Smooth muscle cell (in vitro differentiated cells): ENCODE data around the gene TENM3. TPM values are rescaled to one million over a fixed set of nuclear protein-coding genes. Genes with fewer than 3 reads are reported as not detected.

Source experiments
- DNase-seq: peaks from one replicate; lab custom pipeline; 2025; ENCODE audit not compliant: unreplicated experiment; lab: John Stamatoyannopoulos, UW
- H2AFZ ChIP-seq: fragments of 200-600 bp; sonication (generic); 2 replicates; pipeline ENCODE4 v1.6.0; 2016; ENCODE audit warnings: antibody characterized with exemption, low read depth, mild to moderate bottlenecking
- H3F3A ChIP-seq: fragments of 200-600 bp; sonication (generic); 2 replicates; pipeline ENCODE4 v1.6.0; 2017; ENCODE audit warnings: antibody characterized with exemption, low read depth
- H3K27ac ChIP-seq: fragments of 200-600 bp; sonication (generic); 2 replicates; pipeline ENCODE4 v1.5.1; 2016; ENCODE audit warnings: low read depth, mild to moderate bottlenecking
- H3K27me3 ChIP-seq: fragments of 200-600 bp; sonication (generic); 2 replicates; pipeline ENCODE4 v1.6.1; 2016; ENCODE audit warnings: low read depth, mild to moderate bottlenecking
- H3K36me3 ChIP-seq: fragments of 200-600 bp; sonication (generic); 2 replicates; pipeline ENCODE4 v1.5.1; 2016; ENCODE audit warnings: low read depth
- H3K4me1 ChIP-seq: fragments of 200-600 bp; sonication (generic); 2 replicates; pipeline ENCODE4 v1.5.1; 2016; ENCODE audit warnings: low read depth
- H3K4me2 ChIP-seq: fragments of 200-600 bp; sonication (generic); 2 replicates; pipeline ENCODE4 v1.6.0; 2016; ENCODE audit warnings: mild to moderate bottlenecking
- H3K4me3 ChIP-seq: fragments of 200-600 bp; sonication (generic); 2 replicates; pipeline ENCODE4 v1.5.1; 2016; ENCODE audit warnings: mild to moderate bottlenecking
- H3K79me2 ChIP-seq: fragments of 200-600 bp; sonication (generic); 2 replicates; pipeline ENCODE4 v1.6.0; 2016; ENCODE audit warnings: low read depth, mild to moderate bottlenecking
- H3K9ac ChIP-seq: fragments of 200-600 bp; sonication (generic); 2 replicates; pipeline ENCODE4 v1.6.0; 2016; ENCODE audit warnings: low read depth
- H3K9me3 ChIP-seq: fragments of 200-600 bp; sonication (generic); replicated peaks from 2 replicates; pipeline ENCODE4 v1.5.1; 2016; ENCODE audit warnings: low read depth
- H4K20me1 ChIP-seq: fragments of 200-600 bp; sonication (generic); 2 replicates; pipeline ENCODE4 v1.6.0; 2016; ENCODE audit warnings: low read depth
- CTCF ChIP-seq: fragments of 200-600 bp; sonication (generic); IDR thresholded peaks from 2 replicates; pipeline ENCODE4 v1.5.1; 2017; ENCODE audit warnings: borderline replicate concordance, mild to moderate bottlenecking, antibody characterized with exemption; ENCODE audit not compliant: insufficient read depth, poor library complexity, severe bottlenecking
- WGBS: methylation state at CpG from one replicate; pipeline ENCODE4 v1.1.7; 2016; ENCODE audit warnings: low lambda C conversion rate; 5-methylcytosine and 5-hydroxymethylcytosine counted together
- polyA plus RNA-seq: library from polyadenylated mRNA; unstranded; fragments of >200 nt; fragmentation: Nextera tagmentation; extraction: Ambion mirVana; gene quantifications from 2 replicates; pipeline ENCODE4 v1.2.1, GENCODE V29; 2016
- total RNA-seq: library from RNA; depleted of rRNA; stranded (reverse); fragments of >200 nt; gene quantifications from 2 replicates; pipeline ENCODE4 v1.2.3, GENCODE V29; 2014

The TENM3 gene
- total and polyA plus RNA-seq, 2 experiments from 2014 or later, result 46.9 to 295 TPM

GRCh38 chr4:182567119-182567518 is 323.9 kb downstream of the TENM3 start:
- H4K20me1 ChIP-seq, result peaks cover 23% of the 10 kb centered on the region
- H3K4me3 ChIP-seq, result no peak overlapping the region
- no peaks in the 10 kb centered on the region for H3K36me3 ChIP-seq
- H3K4me2 ChIP-seq, result no peak overlapping the region
- no peaks in the 10 kb centered on the region for H3F3A ChIP-seq
- no peak overlapping the region for H2AFZ ChIP-seq
- peaks cover 5% of the 10 kb centered on the region for H3K4me1 ChIP-seq
- 81% methylated on average over 6 of the region's 6 CpGs for WGBS
- no peak overlapping the region for H3K9ac ChIP-seq
- no peaks in the 10 kb centered on the region for H3K9me3 ChIP-seq
- peaks cover 18% of the 10 kb centered on the region for H3K79me2 ChIP-seq
- TF ChIP-seq CTCF, result no peak
- DNase-seq, result no peak
- no peaks in the 10 kb centered on the region for H3K27me3 ChIP-seq
- no peak overlapping the region for H3K27ac ChIP-seq

GRCh38 chr4:182569561-182569960 is 326.4 kb downstream of the TENM3 start:
- DNase-seq, result no peak
- Histone ChIP-seq H3F3A (no peaks in the 10 kb centered on the region), H3K4me3 (no peak overlapping the region), H3K27me3 (no peaks in the 10 kb centered on the region), H3K4me2 (no peak overlapping the region), H3K9ac (no peak overlapping the region), H3K36me3 (no peaks in the 10 kb centered on the region), H3K4me1 (no peaks in the 10 kb centered on the region), H3K27ac (no peak overlapping the region), H3K9me3 (no peaks in the 10 kb centered on the region), H2AFZ (no peak overlapping the region), H3K79me2 (peaks cover 22% of the 10 kb centered on the region), H4K20me1 (peaks cover 29% of the 10 kb centered on the region)
- 91% methylated on average over 4 of the region's 4 CpGs for WGBS
- TF ChIP-seq CTCF, result no peak

- Histone ChIP-seq H3K27me3 (no peaks in the 10 kb centered on the region), H3K79me2 (peaks cover 13% of the 10 kb centered on the region), H2AFZ (no peak overlapping the region), H3K27ac (no peak overlapping the region), H3K9me3 (no peaks in the 10 kb centered on the region), H3K4me1 (peaks cover 17% of the 10 kb centered on the region), H3K4me3 (no peak overlapping the region), H4K20me1 (peaks cover 43% of the 10 kb centered on the region), H3K4me2 (peak overlapping the region; percentile 13), H3K9ac (no peak overlapping the region), H3F3A (peaks cover 2% of the 10 kb centered on the region), H3K36me3 (no peaks in the 10 kb centered on the region)
- 52% methylated on average over 5 of the region's 5 CpGs for WGBS
- no peak for TF ChIP-seq CTCF
- DNase-seq, result no peak
Observed at GRCh38 chr4:182574706-182575105, 331.5 kb downstream of the TENM3 start.

- Histone ChIP-seq H3K9ac (no peak overlapping the region), H3K4me3 (no peak overlapping the region), H2AFZ (no peak overlapping the region), H3K9me3 (no peaks in the 10 kb centered on the region), H3K4me1 (peaks cover 22% of the 10 kb centered on the region), H3K4me2 (no peak overlapping the region), H3F3A (peaks cover 2% of the 10 kb centered on the region), H3K36me3 (no peaks in the 10 kb centered on the region), H4K20me1 (peaks cover 46% of the 10 kb centered on the region), H3K27me3 (no peaks in the 10 kb centered on the region), H3K79me2 (peaks cover 14% of the 10 kb centered on the region), H3K27ac (no peak overlapping the region)
- no peak for TF ChIP-seq CTCF
- 47% methylated on average over 6 of the region's 6 CpGs for WGBS
- no peak for DNase-seq
Observed at GRCh38 chr4:182575225-182575624, 332.0 kb downstream of the TENM3 start.
